CD14-positive monocyte (primary cell): ENCODE results near the gene SMCO3. TPM values are rescaled to one million over a fixed set of nuclear protein-coding genes. Genes with fewer than 3 reads are reported as not detected.
A peak's percentile ranks its signal among the peaks of the same experiment; 100 is the strongest.

ENCODE experiments used
- DNase-seq, 3 donors: peaks; one replicate each; pipeline ENCODE4 v3.0.0-alpha.2; 2011 to 2022
- H2AFZ ChIP-seq: 2 replicates; pipeline ENCODE4 v1.6.0; 2012; ENCODE audit warnings: mild to moderate bottlenecking, low read depth, low read length, inconsistent platforms; ENCODE audit not compliant: insufficient read depth, poor library complexity, severe bottlenecking
- H3K27ac ChIP-seq, 2 donors: 1 replicate in 1 of 2; 2 replicates in 1 of 2; pipeline ENCODE4 v1.5.1; 2012 to 2013; ENCODE audit warnings: low read length in 2 of 2, control low read depth in 1 of 2, inconsistent platforms in 1 of 2, low read depth in 1 of 2, mild to moderate bottlenecking in 1 of 2
- H3K27me3 ChIP-seq, 2 donors: one replicate each; pipeline versions ENCODE4 v1.6.0 to v1.6.1; 2011 to 2013; ENCODE audit warnings: low read length in 2 of 2; ENCODE audit not compliant: control insufficient read depth in 2 of 2, insufficient read depth in 2 of 2
- H3K36me3 ChIP-seq, 2 donors: replicated peaks in 1 of 2; 1 replicate in 1 of 2; 2 replicates in 1 of 2; pipeline versions ENCODE4 v1.5.1 to v1.6.1; 2012 to 2013; ENCODE audit warnings: low read length in 2 of 2, control low read depth in 1 of 2, inconsistent platforms in 1 of 2, mild to moderate bottlenecking in 1 of 2; ENCODE audit not compliant: insufficient read depth in 2 of 2, control insufficient read depth in 1 of 2
- H3K4me1 ChIP-seq, 2 donors: 1 replicate in 1 of 2; 2 replicates in 1 of 2; pipeline versions ENCODE4 v1.5.1 to v1.6.1; 2012 to 2013; ENCODE audit warnings: low read length in 2 of 2, control low read depth in 1 of 2, inconsistent platforms in 1 of 2, mild to moderate bottlenecking in 1 of 2, moderate library complexity in 1 of 2; ENCODE audit not compliant: insufficient read depth in 2 of 2, control insufficient read depth in 1 of 2
- H3K4me2 ChIP-seq: replicated peaks from 2 replicates; pipeline ENCODE3; 2012; ENCODE audit warnings: low read length, moderate library complexity, mild to moderate bottlenecking; ENCODE audit not compliant: poor library complexity, severe bottlenecking; ENCODE audit errors: extremely low read depth
- H3K4me3 ChIP-seq, 3 experiments: fragments of 200-600 bp in 1 of 3; sonication (generic) in 1 of 3; replicated peaks in 1 of 3; 1 replicate in 2 of 3; 2 replicates in 1 of 3; pipeline ENCODE4 v1.5.1; 2011 to 2013; ENCODE audit warnings: low read length in 3 of 3, mild to moderate bottlenecking in 3 of 3, control low read depth in 2 of 3, low read depth in 2 of 3, inconsistent platforms in 1 of 3, moderate library complexity in 1 of 3
- H3K79me2 ChIP-seq: 2 replicates; pipeline ENCODE4 v1.6.0; 2012; ENCODE audit warnings: mild to moderate bottlenecking, control low read depth, inconsistent platforms, low read length, moderate library complexity; ENCODE audit not compliant: insufficient read depth
- H3K9ac ChIP-seq: 2 replicates; pipeline ENCODE4 v1.6.0; 2017; ENCODE audit warnings: low read length, mild to moderate bottlenecking; ENCODE audit not compliant: insufficient read depth, poor library complexity, severe bottlenecking
- H3K9me3 ChIP-seq, 2 donors: replicated peaks in 1 of 2; 1 replicate in 1 of 2; 2 replicates in 1 of 2; pipeline versions ENCODE4 v1.5.1 to v1.6.1; 2012 to 2013; ENCODE audit warnings: low read length in 2 of 2, control low read depth in 1 of 2; ENCODE audit not compliant: control insufficient read depth in 1 of 2, insufficient read depth in 1 of 2
- H4K20me1 ChIP-seq: 2 replicates; pipeline ENCODE4 v1.6.0; 2012; ENCODE audit warnings: mild to moderate bottlenecking, low read length, control low read depth, moderate library complexity; ENCODE audit not compliant: insufficient read depth
- H3K27ac Mint-ChIP-seq, 7 donors: one replicate each; pipeline ENCODE4 v1.8.0; 2020; ENCODE audit warnings: mild to moderate bottlenecking in 7 of 7, mixed read lengths in 7 of 7, moderate library complexity in 6 of 7, inconsistent platforms in 2 of 7
- H3K27me3 Mint-ChIP-seq, 3 donors: one replicate each; pipeline ENCODE4 v1.8.0; 2021 to 2022; ENCODE audit warnings: low read depth in 3 of 3, mild to moderate bottlenecking in 3 of 3, mixed read lengths in 3 of 3, moderate library complexity in 3 of 3, inconsistent platforms in 1 of 3
- H3K36me3 Mint-ChIP-seq, 2 donors: one replicate each; pipeline ENCODE4 v1.8.0; 2020; ENCODE audit warnings: mixed read lengths in 2 of 2, inconsistent platforms in 1 of 2, mild to moderate bottlenecking in 1 of 2
- H3K4me1 Mint-ChIP-seq: one replicate; pipeline ENCODE4 v1.8.0; 2020; ENCODE audit warnings: mild to moderate bottlenecking, mixed read lengths
- H3K4me3 Mint-ChIP-seq, 2 donors: one replicate each; pipeline ENCODE4 v1.8.0; 2020; ENCODE audit warnings: mild to moderate bottlenecking in 2 of 2, mixed read lengths in 2 of 2, moderate library complexity in 1 of 2
- H3K9me3 Mint-ChIP-seq, 7 donors: one replicate each; pipeline ENCODE4 v1.8.0; 2020 to 2022; ENCODE audit warnings: mixed read lengths in 7 of 7, mild to moderate bottlenecking in 6 of 7, moderate library complexity in 6 of 7, inconsistent platforms in 2 of 7
- CTCF ChIP-seq: fragments of 200-600 bp; IDR thresholded peaks from one replicate; pipeline ENCODE4 v1.8.0; 2022; ENCODE audit warnings: antibody characterized with exemption, mild to moderate bottlenecking
- WGBS: methylation state at CpG from one replicate; pipeline ENCODE4 v1.1.5; 2013; ENCODE audit warnings: missing lambda C conversion rate; ENCODE audit not compliant: insufficient coverage; 5-methylcytosine and 5-hydroxymethylcytosine counted together
- intact Hi-C, 2 donors: fragments of 100-400 bp; cut with micrococcal nuclease; formaldehyde crosslinking; loops; one replicate each; pipeline versions ENCODE4 v1.15.0 to v1.15.1; 2023
- polyA plus RNA-seq, 3 donors: library from polyadenylated mRNA; depleted of rRNA in 1 of 3; unstranded in 2 of 3; stranded (reverse) in 1 of 3; fragments of 300-500 nt in 2 of 3; fragments of >200 nt in 1 of 3; fragmentation: Illumina TruSeq in 2 of 3; gene quantifications; 1 replicate in 2 of 3; 2 replicates in 1 of 3; pipeline ENCODE4 v1.2.3, GENCODE V29; 2012 to 2021

SMCO3 gene
- polyA plus RNA-seq, 3 donors = 0.11 TPM; not detected in 2

GRCh38 chr12:14777271-14777670 is 36.7 kb downstream of the SMCO3 start:
- Histone ChIP-seq H3K4me1 (peaks cover 21 to 34% of the 10 kb centered on the region in 2 donors), H3K9ac (no peak overlapping the region), H2AFZ (no peak overlapping the region), H3K27ac (no peak overlapping the region), H3K27me3 (no peaks in the 10 kb centered on the region), H3K9me3 (peaks cover 0 to 6% of the 10 kb centered on the region in 2 donors), H3K79me2 (peaks cover 40% of the 10 kb centered on the region), H3K4me3 (no peak overlapping the region), H3K4me2 (no peak overlapping the region), H4K20me1 (no peaks in the 10 kb centered on the region), H3K36me3 (no peaks in the 10 kb centered on the region)
- H3K9me3 Mint-ChIP-seq = peaks cover 0 to 4% (median 0%) of the 10 kb centered on the region in 7 donors
- intact Hi-C loops = no loop called here
- H3K4me1 Mint-ChIP-seq = peaks cover 35% of the 10 kb centered on the region
- 78% methylated on average over 2 of the region's 3 CpGs for WGBS
- no peak for DNase-seq
- no peak for TF ChIP-seq CTCF
- no peaks in the 10 kb centered on the region for H3K36me3 Mint-ChIP-seq
- H3K27me3 Mint-ChIP-seq = peaks cover 0 to 3% (median 1%) of the 10 kb centered on the region in 3 donors
- H3K4me3 Mint-ChIP-seq = no peak overlapping the region
- no peak overlapping the region for H3K27ac Mint-ChIP-seq

DNA sequence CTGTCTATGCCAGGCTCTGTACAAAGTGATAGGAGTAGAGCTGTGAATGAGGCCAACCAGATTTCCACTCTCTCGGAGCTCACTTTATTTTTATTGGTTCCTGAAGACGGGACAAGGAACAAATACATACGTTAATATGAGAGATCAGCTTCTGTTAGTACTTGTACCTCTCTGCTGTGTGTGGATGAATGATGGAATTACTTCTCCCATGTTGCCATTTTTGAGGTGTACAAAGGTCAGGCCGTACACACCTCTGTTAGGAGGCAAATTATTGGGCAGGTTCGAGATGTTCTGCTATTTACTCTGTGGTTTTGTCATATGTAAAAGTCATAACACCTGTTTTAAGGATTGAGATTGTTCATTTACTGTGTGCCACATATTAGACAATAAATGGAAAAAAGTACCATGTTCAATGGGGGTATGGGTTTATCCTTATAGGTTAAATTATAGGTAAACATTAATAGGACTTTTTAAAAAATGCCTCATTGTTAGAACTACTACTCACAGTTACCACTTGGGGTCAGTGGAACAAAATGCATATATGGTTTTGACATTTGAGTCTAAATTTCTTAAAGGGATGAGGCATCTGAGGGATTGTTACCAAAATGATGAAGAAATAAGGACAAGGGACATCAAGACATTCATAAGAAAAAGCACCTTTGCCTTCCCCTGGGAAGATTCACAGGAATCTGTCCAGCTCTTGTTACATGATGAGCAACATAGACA is 37.6 kb downstream of the SMCO3 start:
- H3K9ac ChIP-seq = no peak overlapping the region
- H3K4me1 ChIP-seq = peaks cover 28 to 42% of the 10 kb centered on the region in 2 donors
- H2AFZ ChIP-seq = no peak overlapping the region
- H3K9me3 ChIP-seq = peaks cover 0 to 6% of the 10 kb centered on the region in 2 donors
- H4K20me1 ChIP-seq = no peaks in the 10 kb centered on the region
- Mint-ChIP-seq H3K36me3 (no peaks in the 10 kb centered on the region), H3K9me3 (peaks cover 0 to 5% (median 2%) of the 10 kb centered on the region in 7 donors), H3K27me3 (peaks cover 0 to 3% (median 1%) of the 10 kb centered on the region in 3 donors), H3K27ac (peak overlapping the region in 3 of 7 donors; percentile 96 to 98 (median 98)), H3K4me1 (peaks cover 42% of the 10 kb centered on the region), H3K4me3 (no peak overlapping the region)
- no peaks in the 10 kb centered on the region for H3K27me3 ChIP-seq
- TF ChIP-seq CTCF = peak; percentile 21
- peak overlapping the region in 1 of 3 experiments; percentile 95 for H3K4me3 ChIP-seq
- peak overlapping the region in 1 of 2 donors; percentile 93 for H3K27ac ChIP-seq
- no CpG with 5 or more reads among the region's 5 CpGs for WGBS
- H3K4me2 ChIP-seq = peak overlapping the region; percentile 86
- no peak for DNase-seq
- no peaks in the 10 kb centered on the region for H3K36me3 ChIP-seq
- H3K79me2 ChIP-seq = peaks cover 40% of the 10 kb centered on the region
- intact Hi-C loops = no loop called here
